SK-N-SH (cell line): ENCODE measurements around the gene TRAM2. TPM values are rescaled to one million over a fixed set of nuclear protein-coding genes. Genes with fewer than 3 reads are reported as not detected.

Source experiments
- CHD2 ChIP-seq: fragments of 150-350 bp; IDR thresholded peaks from 2 replicates; pipeline ENCODE4 v1.6.1; 2018; ENCODE audit warnings: low read length; ENCODE audit not compliant: partially characterized antibody
- ELF1 ChIP-seq: IDR thresholded peaks from 2 replicates; pipeline ENCODE4 v1.4.0; 2012
- EZH2phosphoT487 ChIP-seq: fragments of 200-600 bp; sonication (generic); IDR thresholded peaks from 2 replicates; pipeline ENCODE4 v1.6.1; 2017; ENCODE audit warnings: low read depth, mixed run types, mild to moderate bottlenecking, antibody characterized with exemption, moderate library complexity, borderline replicate concordance
- FOXJ3 ChIP-seq: sonication (generic); formaldehyde crosslinking; IDR thresholded peaks from 2 replicates; pipeline ENCODE4 v1.5.1; 2020; ENCODE audit warnings: mild to moderate bottlenecking, missing genetic modification reagents
- FOXM1 ChIP-seq: IDR thresholded peaks from 2 replicates; pipeline ENCODE4 v1.4.0; 2012; ENCODE audit warnings: low read depth, mild to moderate bottlenecking
- GATA2 ChIP-seq: sonication (generic); formaldehyde crosslinking; IDR thresholded peaks from 2 replicates; pipeline ENCODE4 v1.5.0; 2020; ENCODE audit warnings: mild to moderate bottlenecking, missing genetic modification reagents
- MXI1 ChIP-seq: IDR thresholded peaks from 2 replicates; pipeline ENCODE4 v1.6.1; 2012; ENCODE audit warnings: mild to moderate bottlenecking, low read depth, low read length, improper control_type of control experiment
- NRF1 ChIP-seq: IDR thresholded peaks from 2 replicates; pipeline ENCODE4 v1.6.1; 2012; ENCODE audit warnings: low read depth, mild to moderate bottlenecking, low read length
- POLR2AphosphoS5 ChIP-seq: IDR thresholded peaks from 2 replicates; pipeline ENCODE4 v1.6.1; 2012; ENCODE audit warnings: low read depth, low read length
- RAD21 ChIP-seq: IDR thresholded peaks from 2 replicates; pipeline ENCODE4 v1.6.1; 2012; ENCODE audit warnings: mild to moderate bottlenecking, low read length
- RCOR1 ChIP-seq: fragments of 150-350 bp; IDR thresholded peaks from 2 replicates; pipeline ENCODE4 v1.6.1; 2017; ENCODE audit warnings: antibody characterized with exemption, low read length
- SMC3 ChIP-seq: IDR thresholded peaks from 2 replicates; pipeline ENCODE4 v1.6.1; 2012; ENCODE audit warnings: low read depth, low read length, improper control_type of control experiment
- TAF1 ChIP-seq: IDR thresholded peaks from 2 replicates; pipeline ENCODE4 v1.6.1; 2012; ENCODE audit warnings: low read depth, mild to moderate bottlenecking, low read length, moderate library complexity, borderline replicate concordance
- TCF12 ChIP-seq: IDR thresholded peaks from 2 replicates; pipeline ENCODE4 v1.4.0; 2012
- polyA plus RNA-seq, 3 experiments: library from polyadenylated mRNA; depleted of rRNA; stranded (reverse); fragments of >200 nt; gene quantifications; 2 replicates each; pipeline ENCODE4 v1.2.3, GENCODE V29; 2012
- TF ChIP-seq, protein P1 (sequence below): IDR thresholded peaks from 2 replicates; pipeline ENCODE4 v1.6.1; 2012; ENCODE audit warnings: mild to moderate bottlenecking, low read depth, low read length, moderate library complexity
- TF ChIP-seq, protein P2 (sequence below): fragments of 150-350 bp; IDR thresholded peaks from 2 replicates; pipeline ENCODE4 v1.6.1; 2017; ENCODE audit warnings: antibody characterized with exemption, low read length, low read depth, borderline replicate concordance
- TF ChIP-seq, protein P3 (sequence below): IDR thresholded peaks from 2 replicates; pipeline ENCODE4 v1.4.0; 2012; ENCODE audit warnings: low read depth, borderline replicate concordance
- TF ChIP-seq, protein P4 (sequence below): IDR thresholded peaks from 2 replicates; pipeline ENCODE4 v1.4.0; 2012; ENCODE audit warnings: low read depth, borderline replicate concordance

The TRAM2 gene
- polyA plus RNA-seq, 1 of the 3 experiments (the other 2 are of a cell fraction): 26.4 TPM

DNA sequence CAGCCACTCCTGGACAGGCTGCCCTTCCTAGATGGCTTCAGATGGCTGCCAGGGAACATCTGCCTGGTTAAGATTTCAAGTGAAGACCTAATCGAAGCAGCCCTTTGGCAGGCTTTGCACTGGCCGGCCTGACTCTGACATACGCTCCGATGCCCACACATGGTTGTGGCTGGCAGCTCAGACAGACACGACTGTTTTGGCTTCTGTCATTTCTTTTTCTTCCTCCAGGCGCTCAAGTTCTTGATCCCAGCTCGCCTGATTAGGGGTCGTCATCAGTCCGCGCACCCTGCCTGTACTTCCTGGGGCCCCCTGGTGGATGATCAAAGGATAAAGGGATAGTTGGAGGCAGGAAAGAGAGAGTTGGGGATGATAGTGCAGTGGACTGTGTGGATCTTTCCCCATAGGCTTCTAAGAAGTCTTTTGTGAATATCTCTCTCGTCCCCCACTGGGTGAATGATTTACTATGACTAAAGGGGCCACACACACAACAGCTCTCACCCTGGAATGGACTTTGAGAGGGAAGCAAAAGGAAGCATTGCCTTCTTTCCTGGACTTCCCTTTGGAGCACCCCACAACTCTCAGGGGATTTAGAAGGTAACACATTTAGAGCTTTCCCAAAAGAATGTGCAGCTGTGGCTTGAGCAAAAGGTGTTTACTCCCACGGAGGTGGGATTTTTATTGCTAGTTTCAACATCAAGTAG lies 21.4 kb upstream of the TRAM2 start (continued):
- TF ChIP-seq, protein P1, sequence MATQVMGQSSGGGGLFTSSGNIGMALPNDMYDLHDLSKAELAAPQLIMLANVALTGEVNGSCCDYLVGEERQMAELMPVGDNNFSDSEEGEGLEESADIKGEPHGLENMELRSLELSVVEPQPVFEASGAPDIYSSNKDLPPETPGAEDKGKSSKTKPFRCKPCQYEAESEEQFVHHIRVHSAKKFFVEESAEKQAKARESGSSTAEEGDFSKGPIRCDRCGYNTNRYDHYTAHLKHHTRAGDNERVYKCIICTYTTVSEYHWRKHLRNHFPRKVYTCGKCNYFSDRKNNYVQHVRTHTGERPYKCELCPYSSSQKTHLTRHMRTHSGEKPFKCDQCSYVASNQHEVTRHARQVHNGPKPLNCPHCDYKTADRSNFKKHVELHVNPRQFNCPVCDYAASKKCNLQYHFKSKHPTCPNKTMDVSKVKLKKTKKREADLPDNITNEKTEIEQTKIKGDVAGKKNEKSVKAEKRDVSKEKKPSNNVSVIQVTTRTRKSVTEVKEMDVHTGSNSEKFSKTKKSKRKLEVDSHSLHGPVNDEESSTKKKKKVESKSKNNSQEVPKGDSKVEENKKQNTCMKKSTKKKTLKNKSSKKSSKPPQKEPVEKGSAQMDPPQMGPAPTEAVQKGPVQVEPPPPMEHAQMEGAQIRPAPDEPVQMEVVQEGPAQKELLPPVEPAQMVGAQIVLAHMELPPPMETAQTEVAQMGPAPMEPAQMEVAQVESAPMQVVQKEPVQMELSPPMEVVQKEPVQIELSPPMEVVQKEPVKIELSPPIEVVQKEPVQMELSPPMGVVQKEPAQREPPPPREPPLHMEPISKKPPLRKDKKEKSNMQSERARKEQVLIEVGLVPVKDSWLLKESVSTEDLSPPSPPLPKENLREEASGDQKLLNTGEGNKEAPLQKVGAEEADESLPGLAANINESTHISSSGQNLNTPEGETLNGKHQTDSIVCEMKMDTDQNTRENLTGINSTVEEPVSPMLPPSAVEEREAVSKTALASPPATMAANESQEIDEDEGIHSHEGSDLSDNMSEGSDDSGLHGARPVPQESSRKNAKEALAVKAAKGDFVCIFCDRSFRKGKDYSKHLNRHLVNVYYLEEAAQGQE: no peak
- TF ChIP-seq CHD2: peak; percentile 71
- TF ChIP-seq NRF1: no peak
- peak; percentile 76 for TF ChIP-seq RCOR1
- TF ChIP-seq, protein P2, sequence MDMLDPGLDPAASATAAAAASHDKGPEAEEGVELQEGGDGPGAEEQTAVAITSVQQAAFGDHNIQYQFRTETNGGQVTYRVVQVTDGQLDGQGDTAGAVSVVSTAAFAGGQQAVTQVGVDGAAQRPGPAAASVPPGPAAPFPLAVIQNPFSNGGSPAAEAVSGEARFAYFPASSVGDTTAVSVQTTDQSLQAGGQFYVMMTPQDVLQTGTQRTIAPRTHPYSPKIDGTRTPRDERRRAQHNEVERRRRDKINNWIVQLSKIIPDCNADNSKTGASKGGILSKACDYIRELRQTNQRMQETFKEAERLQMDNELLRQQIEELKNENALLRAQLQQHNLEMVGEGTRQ: no peak
- TF ChIP-seq EZH2phosphoT487: no peak
- TF ChIP-seq TAF1: peak; percentile 38; the same call in 1 of the 2 replicates
- TF ChIP-seq, protein P3, sequence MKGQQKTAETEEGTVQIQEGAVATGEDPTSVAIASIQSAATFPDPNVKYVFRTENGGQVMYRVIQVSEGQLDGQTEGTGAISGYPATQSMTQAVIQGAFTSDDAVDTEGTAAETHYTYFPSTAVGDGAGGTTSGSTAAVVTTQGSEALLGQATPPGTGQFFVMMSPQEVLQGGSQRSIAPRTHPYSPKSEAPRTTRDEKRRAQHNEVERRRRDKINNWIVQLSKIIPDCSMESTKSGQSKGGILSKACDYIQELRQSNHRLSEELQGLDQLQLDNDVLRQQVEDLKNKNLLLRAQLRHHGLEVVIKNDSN: no peak
- TF ChIP-seq FOXJ3: 0 out of 2 replicates have a peak, but pooled peaks have one; percentile 25
- TF ChIP-seq, protein P4, sequence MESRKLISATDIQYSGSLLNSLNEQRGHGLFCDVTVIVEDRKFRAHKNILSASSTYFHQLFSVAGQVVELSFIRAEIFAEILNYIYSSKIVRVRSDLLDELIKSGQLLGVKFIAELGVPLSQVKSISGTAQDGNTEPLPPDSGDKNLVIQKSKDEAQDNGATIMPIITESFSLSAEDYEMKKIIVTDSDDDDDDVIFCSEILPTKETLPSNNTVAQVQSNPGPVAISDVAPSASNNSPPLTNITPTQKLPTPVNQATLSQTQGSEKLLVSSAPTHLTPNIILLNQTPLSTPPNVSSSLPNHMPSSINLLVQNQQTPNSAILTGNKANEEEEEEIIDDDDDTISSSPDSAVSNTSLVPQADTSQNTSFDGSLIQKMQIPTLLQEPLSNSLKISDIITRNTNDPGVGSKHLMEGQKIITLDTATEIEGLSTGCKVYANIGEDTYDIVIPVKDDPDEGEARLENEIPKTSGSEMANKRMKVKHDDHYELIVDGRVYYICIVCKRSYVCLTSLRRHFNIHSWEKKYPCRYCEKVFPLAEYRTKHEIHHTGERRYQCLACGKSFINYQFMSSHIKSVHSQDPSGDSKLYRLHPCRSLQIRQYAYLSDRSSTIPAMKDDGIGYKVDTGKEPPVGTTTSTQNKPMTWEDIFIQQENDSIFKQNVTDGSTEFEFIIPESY: no peak
- no peak for TF ChIP-seq FOXM1
- peak; percentile 17; the same call in 1 of the 2 replicates for TF ChIP-seq TCF12
- TF ChIP-seq SMC3: peak; percentile 89
- TF ChIP-seq MXI1: peak; percentile 97
- TF ChIP-seq ELF1: peak; percentile 37; the same call in 1 of the 2 replicates
- TF ChIP-seq GATA2 (CRISPR knock-in tag): peak; percentile 57; the same call in 1 of the 2 replicates
- peak; percentile 81 for TF ChIP-seq RAD21
- 0 out of 2 replicates have a peak, but pooled peaks have one; percentile 36 for TF ChIP-seq POLR2AphosphoS5
